ENCODE data around the gene ACSF2. TPM values are rescaled to one million over a fixed set of nuclear protein-coding genes. Genes with fewer than 3 reads are reported as not detected.

The ACSF2 gene
- total and polyA plus RNA-seq, 2 of the 13 experiments (the other 11 are each of a cell fraction or from before 2014, with no cell fraction given) = 87.3 to 109 TPM

DNA sequence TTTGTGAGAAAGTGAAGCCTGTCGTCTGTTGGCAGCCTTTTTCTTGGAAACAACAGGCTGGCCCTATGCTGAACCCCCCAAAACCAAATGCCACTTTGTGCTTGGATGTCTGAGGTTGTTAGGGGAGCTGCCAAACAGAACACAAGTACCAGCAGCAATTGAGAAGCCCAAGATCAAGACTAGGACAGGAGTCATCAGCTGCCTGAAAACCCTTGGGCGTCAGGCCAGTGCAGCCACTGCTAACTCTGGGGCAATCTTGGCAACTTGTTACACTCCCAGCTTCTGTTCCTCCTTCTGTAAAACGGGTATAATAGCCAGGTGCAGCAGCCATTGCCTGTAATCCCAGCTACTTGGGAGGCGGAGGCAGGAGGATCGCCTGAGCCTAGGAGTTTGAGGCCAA, 19.4 kb upstream of the ACSF2 start:
- in situ Hi-C loops (cut with HindIII; ENCODE audit: extremely low pct_ligation_motif_present, low pct_unique_long_range_greater_than_20kb) = no loop called here
- peaks cover 2 to 8% of the 10 kb centered on the region in 2 experiments; a peak in 2 of 5 replicates for H3K27me3 ChIP-seq (ENCODE audit: control insufficient read depth in 1 of 2, insufficient read depth in 2 of 2, low read length in 2 of 2)
- TF ChIP-seq ZNF614 (CRISPR knock-in tag; IDR thresholded peaks at IDR 0.05; ENCODE audit: borderline replicate concordance) = no peak
- TF ChIP-seq, protein P1, sequence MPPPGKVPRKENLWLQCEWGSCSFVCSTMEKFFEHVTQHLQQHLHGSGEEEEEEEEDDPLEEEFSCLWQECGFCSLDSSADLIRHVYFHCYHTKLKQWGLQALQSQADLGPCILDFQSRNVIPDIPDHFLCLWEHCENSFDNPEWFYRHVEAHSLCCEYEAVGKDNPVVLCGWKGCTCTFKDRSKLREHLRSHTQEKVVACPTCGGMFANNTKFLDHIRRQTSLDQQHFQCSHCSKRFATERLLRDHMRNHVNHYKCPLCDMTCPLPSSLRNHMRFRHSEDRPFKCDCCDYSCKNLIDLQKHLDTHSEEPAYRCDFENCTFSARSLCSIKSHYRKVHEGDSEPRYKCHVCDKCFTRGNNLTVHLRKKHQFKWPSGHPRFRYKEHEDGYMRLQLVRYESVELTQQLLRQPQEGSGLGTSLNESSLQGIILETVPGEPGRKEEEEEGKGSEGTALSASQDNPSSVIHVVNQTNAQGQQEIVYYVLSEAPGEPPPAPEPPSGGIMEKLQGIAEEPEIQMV (CRISPR knock-in tag; IDR thresholded peaks at IDR 0.05; ENCODE audit: low read depth) = no peak
- TF ChIP-seq RARA (CRISPR knock-in tag; IDR thresholded peaks at IDR 0.05) = no peak
- TF ChIP-seq ZBTB20 (CRISPR knock-in tag; IDR thresholded peaks at IDR 0.05; ENCODE audit: borderline replicate concordance, low read depth) = no peak
- no peak for TF ChIP-seq ZNF33A (CRISPR knock-in tag; IDR thresholded peaks at IDR 0.05; ENCODE audit: borderline replicate concordance)
- H3K4me2 ChIP-seq (ENCODE audit: low read depth, low read length) = no peak overlapping the region
- intact Hi-C loops (cut with micrococcal nuclease; ENCODE audit: unreplicated experiment) = no loop called here
- 43% methylated on average over 5 of the region's 5 CpGs for WGBS (ENCODE audit: low lambda C conversion rate)
- FAIRE-seq (no peak), DNase-seq (ENCODE audit: low spot score) (no peak), ATAC-seq (no peak; the same call in 2 of the 3 replicates)
- no peaks in the 10 kb centered on the region for H3K9me3 ChIP-seq (ENCODE audit: low read length)
- POLR2A ChIA-PET = interaction anchor here (0.5 to 2.0 kb wide), 2 partner anchors 9 to 299 kb away, joined by 3 to 7 read pairs; partner anchors contain the start of gene LRRC59
- no peak overlapping the region for H3K9ac ChIP-seq (ENCODE audit: insufficient read depth, low read depth, low read length)
- no peaks in the 10 kb centered on the region for H3K79me2 ChIP-seq (ENCODE audit: insufficient read depth, low read length)
- no peak overlapping the region for H2AFZ ChIP-seq (ENCODE audit: low read length)
- peaks cover 13% of the 10 kb centered on the region for H3K4me1 ChIP-seq (ENCODE audit: insufficient read depth, low read length)
- no peak overlapping the region for H3K27ac ChIP-seq (ENCODE audit: extremely low read length, insufficient read depth, low read length)
- H4K20me1 ChIP-seq (ENCODE audit: insufficient read depth, low read length) = no peaks in the 10 kb centered on the region
- BruUV-seq (replicated peaks) = no TSS peak
- H3K36me3 ChIP-seq (replicated peaks in 1 of 2; ENCODE audit: control insufficient read depth in 1 of 2, insufficient read depth in 2 of 2, low read length in 2 of 2) = no peaks in the 10 kb centered on the region
- CTCF ChIA-PET (ENCODE audit: low intra/inter-chr PET ratio, low total read pairs) = no interaction called here
- no peak overlapping the region for H3K4me3 ChIP-seq (replicated peaks in 1 of 3; ENCODE audit: insufficient read depth in 1 of 3, low read depth in 2 of 3, low read length in 3 of 3)

DNA sequence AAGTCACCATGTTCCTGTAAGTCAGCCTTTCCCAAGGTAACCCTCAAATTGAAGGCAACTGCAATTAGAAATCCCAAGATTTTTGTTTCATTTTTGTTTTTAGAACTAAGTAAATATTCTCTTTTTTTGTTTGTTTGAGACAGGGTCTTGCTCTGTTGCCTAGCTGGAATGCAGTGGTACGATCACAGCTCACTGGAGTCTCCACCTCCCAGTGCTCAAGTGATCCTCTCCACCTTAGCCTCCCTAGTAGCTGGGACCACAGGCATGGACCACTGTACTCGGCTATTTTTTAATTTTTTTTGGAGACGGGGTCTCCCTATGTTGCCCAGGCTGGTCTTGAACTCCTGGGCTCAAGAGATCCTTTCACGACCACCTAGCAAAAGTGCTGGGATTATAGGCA, 18.1 kb upstream of the ACSF2 start:
- POLR2A ChIA-PET = interaction anchor here (1.4 kb wide), 1 partner anchor 10 kb away, joined by 6 read pairs; the partner anchor contains the start of gene LRRC59
- in situ Hi-C loops (cut with HindIII; ENCODE audit: extremely low pct_ligation_motif_present, low pct_unique_long_range_greater_than_20kb) = no loop called here
- no peak for TF ChIP-seq ZNF724P (CRISPR knock-in tag; IDR thresholded peaks at IDR 0.05; ENCODE audit: borderline replicate concordance)
- TF ChIP-seq ZNF607 (CRISPR knock-in tag; IDR thresholded peaks at IDR 0.05; ENCODE audit: borderline replicate concordance) = no peak
- no peak for TF ChIP-seq ZFP1 (CRISPR knock-in tag; IDR thresholded peaks at IDR 0.05)
- TF ChIP-seq NR2F6 (IDR thresholded peaks at IDR 0.05) = no peak
- no peak for TF ChIP-seq NR2F6 (CRISPR knock-in tag; IDR thresholded peaks at IDR 0.05)
- TF ChIP-seq SP1 (IDR thresholded peaks at IDR 0.05) = no peak
- no peak for TF ChIP-seq SP1 (CRISPR knock-in tag; IDR thresholded peaks at IDR 0.05)
- TF ChIP-seq ZNF33A (CRISPR knock-in tag; IDR thresholded peaks at IDR 0.05; ENCODE audit: borderline replicate concordance) = no peak
- no peak for TF ChIP-seq STAT5B (CRISPR knock-in tag; IDR thresholded peaks at IDR 0.05)
- TF ChIP-seq ZNF780A (CRISPR knock-in tag; IDR thresholded peaks at IDR 0.05) = no peak
- TF ChIP-seq ZFP36L1 (CRISPR knock-in tag; IDR thresholded peaks at IDR 0.05) = no peak
- TF ChIP-seq, protein P2, sequence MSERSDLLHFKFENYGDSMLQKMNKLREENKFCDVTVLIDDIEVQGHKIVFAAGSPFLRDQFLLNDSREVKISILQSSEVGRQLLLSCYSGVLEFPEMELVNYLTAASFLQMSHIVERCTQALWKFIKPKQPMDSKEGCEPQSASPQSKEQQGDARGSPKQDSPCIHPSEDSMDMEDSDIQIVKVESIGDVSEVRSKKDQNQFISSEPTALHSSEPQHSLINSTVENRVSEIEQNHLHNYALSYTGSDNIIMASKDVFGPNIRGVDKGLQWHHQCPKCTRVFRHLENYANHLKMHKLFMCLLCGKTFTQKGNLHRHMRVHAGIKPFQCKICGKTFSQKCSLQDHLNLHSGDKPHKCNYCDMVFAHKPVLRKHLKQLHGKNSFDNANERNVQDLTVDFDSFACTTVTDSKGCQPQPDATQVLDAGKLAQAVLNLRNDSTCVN (CRISPR knock-in tag; IDR thresholded peaks at IDR 0.05; ENCODE audit: borderline replicate concordance) = no peak
- no peak for TF ChIP-seq HNRNPK (IDR thresholded peaks at IDR 0.05; ENCODE audit: low read depth, low read length, poor library complexity, severe bottlenecking)
- no peak for TF ChIP-seq RCOR2 (CRISPR knock-in tag; IDR thresholded peaks at IDR 0.05)
- TF ChIP-seq ARNT (IDR thresholded peaks at IDR 0.05) = no peak
- no peak for TF ChIP-seq FOXP1 (IDR thresholded peaks at IDR 0.05)
- TF ChIP-seq FOXP1 (CRISPR knock-in tag; IDR thresholded peaks at IDR 0.05) = no peak

More for the DNA sequence above, 18.1 kb upstream of the ACSF2 start:
- DNase-seq (ENCODE audit: low spot score) (no peak), ATAC-seq (no peak), FAIRE-seq (no peak)
- H4K20me1 ChIP-seq (ENCODE audit: insufficient read depth, low read length) = no peaks in the 10 kb centered on the region
- H3K4me1 ChIP-seq (ENCODE audit: insufficient read depth, low read length) = peaks cover 16% of the 10 kb centered on the region
- no peaks in the 10 kb centered on the region for H3K36me3 ChIP-seq (replicated peaks in 1 of 2; ENCODE audit: control insufficient read depth in 1 of 2, insufficient read depth in 2 of 2, low read length in 2 of 2)
- H2AFZ ChIP-seq (ENCODE audit: low read length) = no peak overlapping the region
- no peaks in the 10 kb centered on the region for H3K79me2 ChIP-seq (ENCODE audit: insufficient read depth, low read length)
- WGBS (ENCODE audit: low lambda C conversion rate) = 19% methylated on average over 4 of the region's 4 CpGs
- H3K4me3 ChIP-seq (replicated peaks in 1 of 3; ENCODE audit: insufficient read depth in 1 of 3, low read depth in 2 of 3, low read length in 3 of 3) = no peak overlapping the region
- CTCF ChIA-PET (ENCODE audit: low intra/inter-chr PET ratio, low total read pairs) = no interaction called here
- BruUV-seq (replicated peaks) = no TSS peak
- intact Hi-C loops (cut with micrococcal nuclease; ENCODE audit: unreplicated experiment) = no loop called here
- H3K27ac ChIP-seq (ENCODE audit: extremely low read length, insufficient read depth, low read length) = no peak overlapping the region
- no peak overlapping the region for H3K4me2 ChIP-seq (ENCODE audit: low read depth, low read length)
- peaks cover 2 to 8% of the 10 kb centered on the region in 2 experiments; a peak in 2 of 5 replicates for H3K27me3 ChIP-seq (ENCODE audit: control insufficient read depth in 1 of 2, insufficient read depth in 2 of 2, low read length in 2 of 2)
- no peak overlapping the region for H3K9ac ChIP-seq (ENCODE audit: insufficient read depth, low read depth, low read length)
- H3K9me3 ChIP-seq (ENCODE audit: low read length) = no peaks in the 10 kb centered on the region

Measured in HepG2 (cell line).